Activated CD8-positive, alpha-beta memory T cell treated with anti-CD3 and anti-CD28 coated beads, Interleukin-2, amount 50 U/mL, for 24 hours (primary cell): ENCODE data around the gene PRDM5.
"Not testable (repeated sequence)": the region's sequence is repeated elsewhere in the genome, so short reads cannot be mapped to it uniquely, and the experiment has no call there.

Experiments
- DNase-seq: peaks from one replicate; pipeline ENCODE4 v3.0.0-alpha.2; 2020; ENCODE audit errors: extremely low read depth

PRDM5 gene

GRCh38 chr4:120754590-120754989, 167.9 kb downstream of the PRDM5 start:
- no peak for DNase-seq

DNA sequence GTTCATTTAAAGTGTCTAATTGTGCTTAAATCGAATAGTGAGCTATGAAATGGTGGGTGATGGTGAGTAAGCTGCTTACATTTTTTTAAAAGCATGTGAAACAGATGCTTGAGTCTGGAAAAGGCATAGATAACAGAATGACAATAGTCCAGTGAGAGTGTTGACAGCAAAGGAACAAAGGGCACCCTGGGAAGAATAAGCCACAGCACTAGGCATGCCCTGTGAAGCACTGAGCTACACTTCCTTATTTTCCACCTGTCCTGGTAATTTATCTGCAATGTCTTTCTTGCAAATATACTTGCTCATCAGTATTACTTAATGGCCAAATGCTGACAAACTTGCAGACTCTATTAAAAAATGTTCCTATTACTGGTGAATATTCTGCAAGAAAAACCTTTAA, 168.7 kb downstream of the PRDM5 start:
- no peak for DNase-seq

DNA sequence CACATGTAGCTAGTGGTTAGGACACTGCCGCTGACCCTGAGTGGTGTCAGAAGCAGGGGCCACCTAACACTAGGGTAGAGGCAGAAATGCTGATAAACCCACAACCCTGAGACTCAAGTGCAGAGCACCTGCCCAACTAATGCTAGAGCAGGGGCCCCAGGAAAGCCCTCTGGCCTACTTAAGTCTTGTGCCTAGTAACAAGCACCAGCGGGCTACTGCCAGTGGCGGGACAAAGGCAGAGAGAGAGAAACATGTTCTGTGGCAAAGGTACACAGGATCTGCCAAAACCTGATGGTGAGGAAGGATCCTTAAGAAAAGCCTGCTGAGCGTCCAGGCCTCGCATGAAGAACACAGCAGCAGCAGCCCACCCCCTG, 172.4 kb downstream of the PRDM5 start:
- DNase-seq: no peak

GRCh38 chr4:120749445-120750151, 172.9 kb downstream of the PRDM5 start:
- DNase-seq: no peak

GRCh38 chr4:120741636-120742035, 180.9 kb downstream of the PRDM5 start:
- not testable (repeated sequence) for DNase-seq

- no peak for DNase-seq
These were observed 186.2 kb downstream of the PRDM5 start for GRCh38 chr4:120736312-120736711.

GRCh38 chr4:120733968-120734367, 188.6 kb downstream of the PRDM5 start:
- no peak for DNase-seq

- DNase-seq: no peak
These were observed 189.5 kb downstream of the PRDM5 start for GRCh38 chr4:120733054-120733453.

DNA sequence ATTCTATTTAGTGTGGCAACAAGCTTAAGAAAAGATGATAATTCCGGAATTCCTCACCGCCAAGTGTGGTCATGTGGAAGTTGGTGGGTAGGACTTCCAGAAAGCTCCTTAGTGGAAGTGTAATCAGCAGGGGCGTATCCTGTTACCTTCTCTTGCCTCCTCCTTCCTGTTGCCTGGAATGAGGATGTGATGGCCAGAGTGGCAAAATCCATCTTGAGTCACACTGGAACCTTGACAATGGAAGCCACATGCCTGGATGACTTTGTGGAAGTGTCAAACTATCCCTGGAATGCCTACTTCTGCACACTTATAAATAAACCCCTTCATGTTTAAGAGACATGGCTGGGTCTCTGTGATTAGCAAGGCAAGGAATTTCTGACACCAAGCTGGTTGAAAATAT, 191.0 kb downstream of the PRDM5 start:
- DNase-seq: no peak

DNA sequence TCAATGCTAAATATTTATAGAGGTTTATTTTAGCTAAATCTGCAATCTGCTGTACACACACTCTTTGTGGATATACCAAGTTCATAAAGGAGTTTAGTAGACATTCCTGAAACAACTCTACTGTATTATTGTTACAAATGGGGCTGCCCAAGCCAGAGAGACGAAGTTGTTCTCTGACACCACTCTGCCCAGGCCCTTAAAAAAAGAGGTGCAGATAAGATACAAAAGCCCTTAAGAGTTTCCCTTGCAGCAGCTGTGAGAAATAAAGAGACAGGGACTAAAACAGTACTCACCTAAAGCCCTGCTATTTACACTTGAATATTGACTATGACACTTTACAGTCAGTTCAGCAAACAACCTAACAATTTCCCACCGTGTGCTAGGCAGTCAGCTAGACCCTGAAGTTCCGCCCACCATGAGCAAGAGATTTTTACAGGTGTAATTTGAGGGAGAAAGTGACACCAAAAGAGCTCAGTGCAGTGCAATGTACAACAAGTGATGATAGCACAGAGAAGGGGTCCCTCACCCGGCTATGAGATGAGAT, 191.7 kb downstream of the PRDM5 start:
- DNase-seq: no peak

DNA sequence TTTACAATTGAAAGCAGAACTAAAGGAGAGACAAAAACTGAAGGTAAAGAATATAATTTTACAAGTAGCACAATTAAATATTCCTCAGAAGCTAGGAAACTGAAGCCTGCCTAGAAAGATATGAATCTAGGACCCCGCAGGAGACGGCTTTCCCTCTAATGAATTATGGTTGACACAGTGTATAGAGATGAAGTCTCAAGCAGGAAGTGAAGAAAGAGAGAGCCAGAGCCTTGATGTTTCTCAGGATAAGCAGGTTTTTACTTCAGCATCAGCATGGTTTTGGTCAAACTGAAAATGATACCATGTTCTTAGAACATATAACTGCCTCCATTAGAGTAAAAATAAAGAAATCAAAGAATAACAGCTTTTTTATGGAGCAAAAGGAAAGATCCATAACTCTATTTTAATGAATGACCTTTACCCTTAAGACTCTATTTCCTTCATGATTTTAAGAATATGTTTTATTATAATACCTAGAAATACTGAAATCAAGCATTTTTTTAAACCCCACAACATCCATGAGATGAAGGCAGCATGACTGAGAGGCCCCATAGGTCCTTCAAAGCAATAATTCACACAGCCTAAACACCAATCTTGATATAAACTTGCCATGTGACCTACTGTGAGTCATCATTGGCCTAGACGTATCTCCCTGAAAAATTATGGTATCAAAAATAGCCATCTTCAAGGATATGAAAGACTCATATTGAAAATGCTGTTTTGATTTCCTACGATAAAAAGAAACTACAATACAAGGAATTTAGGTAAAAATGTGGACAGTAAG, 193.4 kb downstream of the PRDM5 start:
- no peak for DNase-seq

- no peak for DNase-seq
These were observed 196.6 kb downstream of the PRDM5 start for GRCh38 chr4:120725639-120726580.

DNA sequence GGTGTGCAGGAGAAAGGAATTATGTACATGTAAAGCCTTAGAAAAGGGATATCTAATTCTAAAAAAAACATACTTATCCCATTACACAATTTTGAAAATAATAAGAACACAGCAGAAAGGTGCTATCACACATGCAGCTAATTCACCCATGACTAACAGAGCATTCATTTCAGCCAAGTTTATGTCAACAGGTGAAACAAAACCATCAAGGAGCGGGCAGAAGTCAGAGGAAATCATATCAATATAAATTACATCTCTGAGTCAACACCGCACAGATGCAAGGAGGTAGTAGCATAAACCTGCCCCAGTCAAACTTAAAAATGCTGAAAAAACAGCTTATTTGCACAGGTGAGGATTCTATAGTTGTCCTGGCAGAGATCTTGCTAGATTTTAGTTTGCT, 197.9 kb downstream of the PRDM5 start:
- no peak for DNase-seq

- no peak for DNase-seq
These were observed 198.5 kb downstream of the PRDM5 start for GRCh38 chr4:120723986-120724385.

- DNase-seq: no peak
These were observed 199.4 kb downstream of the PRDM5 start for GRCh38 chr4:120723105-120723504.

GRCh38 chr4:120722655-120723054, 199.9 kb downstream of the PRDM5 start:
- DNase-seq: no peak

- DNase-seq: no peak
These were observed 202.1 kb downstream of the PRDM5 start for GRCh38 chr4:120720354-120720934.

GRCh38 chr4:120718979-120719566, 203.5 kb downstream of the PRDM5 start:
- no peak for DNase-seq

DNA sequence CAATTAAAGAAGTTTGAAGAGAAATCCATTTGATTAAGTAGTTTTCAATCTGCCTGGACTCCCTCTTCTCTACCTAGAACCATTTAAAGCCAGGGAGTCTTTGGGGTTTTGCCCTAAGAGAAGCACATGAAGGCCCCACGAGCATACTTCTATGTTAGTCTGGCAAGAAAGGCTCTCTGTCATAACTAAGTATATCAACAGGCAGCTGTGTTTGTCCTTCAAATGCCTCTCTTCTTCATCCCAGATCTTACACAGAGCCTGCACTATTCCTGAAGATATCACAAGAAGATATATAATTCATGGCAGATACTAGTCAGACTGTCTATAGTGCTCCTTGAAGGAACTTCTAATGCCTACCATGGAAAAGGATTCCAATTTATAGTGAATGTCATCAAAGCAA, 206.2 kb downstream of the PRDM5 start:
- no peak for DNase-seq

- DNase-seq: no peak
These were observed 208.0 kb downstream of the PRDM5 start for GRCh38 chr4:120714417-120715010.

- DNase-seq: no peak
These were observed 212.5 kb downstream of the PRDM5 start for GRCh38 chr4:120709991-120710390.
